Lung microvascular endothelial cell (primary cell): ENCODE data around the gene RPL37. TPM values are rescaled to one million over a fixed set of nuclear protein-coding genes. Genes with fewer than 3 reads are reported as not detected.
"Not testable (repeated sequence)": the region's sequence is repeated elsewhere in the genome, so short reads cannot be mapped to it uniquely, and the experiment has no call there.

Source experiments
- DNase-seq, 2 donors: peaks; one replicate each; pipeline versions ENCODE4 v3.0.0 to v3.0.0-alpha.2; 2010; ENCODE audit warnings: low read depth in 2 of 2
- total RNA-seq: library from RNA; depleted of rRNA; stranded (reverse); fragments of >200 nt; gene quantifications from 2 replicates; pipeline ENCODE4 v1.2.1, GENCODE V29; 2014

RPL37 gene
- total RNA-seq: 2,142 and 2,944 TPM in 2 replicates

- DNase-seq: peak; percentile 97 to 98
Observed at GRCh38 chr5:40834849-40835787, at the start of gene RPL37. Gene RPL37 (minus strand): TSS chr5:40835222. CDS start chr5:40835185, 37 bp downstream.

- not testable (repeated sequence) for DNase-seq
Observed at GRCh38 chr5:40883051-40883450, 48.0 kb upstream of the RPL37 start.

GRCh38 chr5:40882291-40882690 lies 47.3 kb upstream of the RPL37 start:
- DNase-seq: no peak

GRCh38 chr5:40879163-40879942 lies 44.3 kb upstream of the RPL37 start:
- DNase-seq: peak; percentile 38 to 47

- no peak for DNase-seq
Observed at GRCh38 chr5:40877371-40877988, 42.5 kb upstream of the RPL37 start.

- no peak for DNase-seq
Observed at GRCh38 chr5:40875958-40876357, 40.9 kb upstream of the RPL37 start.

GRCh38 chr5:40873286-40873880 lies 38.4 kb upstream of the RPL37 start:
- DNase-seq: no peak

GRCh38 chr5:40872253-40872652 lies 37.2 kb upstream of the RPL37 start:
- not testable (repeated sequence) for DNase-seq

- DNase-seq: peak in 1 of 2 donors; percentile 2
Observed at GRCh38 chr5:40871177-40871576, 36.2 kb upstream of the RPL37 start.

GRCh38 chr5:40869384-40869783 lies 34.4 kb upstream of the RPL37 start:
- no peak for DNase-seq

- no peak for DNase-seq
Observed at GRCh38 chr5:40866844-40867243, 31.8 kb upstream of the RPL37 start.

GRCh38 chr5:40865004-40865403 lies 30.0 kb upstream of the RPL37 start:
- not testable (repeated sequence) for DNase-seq

- no peak for DNase-seq
Observed at GRCh38 chr5:40860711-40861110, 25.7 kb upstream of the RPL37 start.

GRCh38 chr5:40853632-40854192 lies 18.7 kb upstream of the RPL37 start:
- peak in 1 of 2 donors; percentile 90 for DNase-seq

GRCh38 chr5:40847525-40847924 lies 12.5 kb upstream of the RPL37 start:
- DNase-seq: no peak

- DNase-seq: no peak
Observed at GRCh38 chr5:40846371-40846770, 11.3 kb upstream of the RPL37 start.

GRCh38 chr5:40844565-40844964 lies 9.5 kb upstream of the RPL37 start:
- no peak for DNase-seq

- DNase-seq: peak; percentile 8 to 61
Observed at GRCh38 chr5:40842351-40842750, 7.3 kb upstream of the RPL37 start.

- peak; percentile 68 to 80 for DNase-seq
Observed at GRCh38 chr5:40841068-40841805, 6.2 kb upstream of the RPL37 start, which contains the start of gene CARD6. Gene CARD6 (plus strand): TSS chr5:40841367. CDS start chr5:40841383, 16 bp downstream.

GRCh38 chr5:40838086-40838485 lies 3.1 kb upstream of the RPL37 start:
- no peak for DNase-seq
